Neural progenitor cell (in vitro differentiated cells): ENCODE results near the gene NT5DC3.

ENCODE experiments used
- EZH2phosphoT487 ChIP-seq: fragments of 200-600 bp; sonication (generic); IDR thresholded peaks from 2 replicates; pipeline ENCODE4 v1.6.1; 2017; ENCODE audit warnings: antibody characterized with exemption
- TF ChIP-seq, protein P1 (sequence below): fragments of 200-600 bp; sonication (generic); IDR thresholded peaks from 2 replicates; pipeline ENCODE4 v1.5.1; 2017; ENCODE audit warnings: antibody characterized with exemption, mild to moderate bottlenecking

DNA sequence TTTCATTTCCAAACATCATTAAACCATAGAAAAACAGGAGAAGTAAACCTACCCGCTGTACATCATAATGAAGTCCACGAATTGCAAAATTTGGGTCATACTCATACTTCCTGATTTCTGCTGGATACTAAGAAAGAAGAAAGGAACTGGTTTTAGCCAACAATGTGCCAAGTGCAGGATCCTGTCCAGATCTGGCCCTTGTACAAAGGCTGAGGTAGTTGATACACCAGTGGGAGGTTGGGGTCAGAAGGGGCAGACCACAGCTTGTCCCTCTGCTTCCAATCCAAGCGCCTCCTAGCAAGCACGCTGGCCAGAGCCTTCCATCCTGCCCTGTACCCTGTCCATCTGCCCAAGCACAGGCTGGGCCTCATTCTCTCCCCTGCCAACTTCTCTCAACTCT is 34.2 kb downstream of the NT5DC3 start:
- TF ChIP-seq, protein P1, sequence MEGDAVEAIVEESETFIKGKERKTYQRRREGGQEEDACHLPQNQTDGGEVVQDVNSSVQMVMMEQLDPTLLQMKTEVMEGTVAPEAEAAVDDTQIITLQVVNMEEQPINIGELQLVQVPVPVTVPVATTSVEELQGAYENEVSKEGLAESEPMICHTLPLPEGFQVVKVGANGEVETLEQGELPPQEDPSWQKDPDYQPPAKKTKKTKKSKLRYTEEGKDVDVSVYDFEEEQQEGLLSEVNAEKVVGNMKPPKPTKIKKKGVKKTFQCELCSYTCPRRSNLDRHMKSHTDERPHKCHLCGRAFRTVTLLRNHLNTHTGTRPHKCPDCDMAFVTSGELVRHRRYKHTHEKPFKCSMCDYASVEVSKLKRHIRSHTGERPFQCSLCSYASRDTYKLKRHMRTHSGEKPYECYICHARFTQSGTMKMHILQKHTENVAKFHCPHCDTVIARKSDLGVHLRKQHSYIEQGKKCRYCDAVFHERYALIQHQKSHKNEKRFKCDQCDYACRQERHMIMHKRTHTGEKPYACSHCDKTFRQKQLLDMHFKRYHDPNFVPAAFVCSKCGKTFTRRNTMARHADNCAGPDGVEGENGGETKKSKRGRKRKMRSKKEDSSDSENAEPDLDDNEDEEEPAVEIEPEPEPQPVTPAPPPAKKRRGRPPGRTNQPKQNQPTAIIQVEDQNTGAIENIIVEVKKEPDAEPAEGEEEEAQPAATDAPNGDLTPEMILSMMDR: no peak
- TF ChIP-seq EZH2phosphoT487: no peak
